ENCODE data around the gene COX14.

The COX14 gene

DNA sequence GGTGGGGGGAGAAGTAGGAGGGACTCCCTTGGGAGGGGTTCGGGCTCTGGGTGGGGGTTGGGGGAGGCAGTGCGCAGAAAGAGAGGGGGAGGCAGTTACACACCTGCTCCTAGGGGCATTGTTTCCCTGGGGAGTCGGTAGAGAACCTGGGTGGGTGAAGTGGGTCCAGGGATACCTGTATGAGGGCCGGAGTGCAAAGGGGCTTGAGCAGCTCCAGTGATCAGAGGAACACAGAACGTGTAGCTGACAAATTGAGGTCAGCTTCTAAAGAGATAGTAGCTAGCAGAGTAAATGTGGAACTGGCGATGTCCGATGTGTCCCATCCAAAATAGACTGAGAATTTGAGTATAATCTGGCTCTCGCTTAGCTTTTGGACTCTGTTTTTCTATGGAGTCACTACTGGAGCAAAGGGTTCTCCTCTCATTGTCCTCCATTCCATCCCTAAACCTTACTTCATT is 26.4 kb upstream of the COX14 start:
- DNase-seq = no peak

DNA sequence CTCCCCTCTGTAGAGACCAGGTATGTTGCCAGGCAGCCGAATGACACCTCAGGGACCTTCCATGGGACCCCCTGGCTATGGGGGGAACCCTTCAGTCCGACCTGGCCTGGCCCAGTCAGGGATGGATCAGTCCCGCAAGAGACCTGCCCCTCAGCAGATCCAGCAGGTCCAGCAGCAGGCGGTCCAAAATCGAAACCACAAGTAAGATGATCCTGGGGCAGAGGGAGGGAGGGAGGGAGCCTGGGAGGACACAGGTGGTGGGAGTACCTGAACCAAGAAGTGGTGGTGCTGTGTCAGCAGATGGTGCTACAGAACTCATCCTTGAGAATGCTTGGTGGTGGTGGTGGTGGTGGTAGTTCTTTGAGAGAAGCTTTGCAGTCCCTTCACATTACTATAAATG is 25.9 kb upstream of the COX14 start:
- no peak for DNase-seq

DNA sequence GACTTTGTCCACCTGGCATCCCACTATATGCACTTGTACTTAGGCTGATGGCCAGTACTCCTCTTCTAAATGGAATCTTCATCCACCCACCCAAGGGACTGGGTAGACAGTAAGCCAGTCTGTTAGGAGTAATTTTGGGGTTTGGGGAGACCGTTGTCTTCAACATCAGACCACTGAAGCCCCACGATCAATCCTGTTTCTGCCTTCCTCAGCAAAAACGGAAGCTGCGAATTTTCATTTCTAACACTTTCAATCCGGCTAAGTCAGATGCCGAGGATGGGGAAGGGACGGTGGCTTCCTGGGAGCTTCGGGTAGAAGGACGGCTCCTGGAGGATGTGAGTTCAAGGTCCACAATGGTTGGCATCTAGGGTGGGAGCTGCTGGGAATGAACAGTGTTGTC is 24.9 kb upstream of the COX14 start:
- DNase-seq = no peak

DNA sequence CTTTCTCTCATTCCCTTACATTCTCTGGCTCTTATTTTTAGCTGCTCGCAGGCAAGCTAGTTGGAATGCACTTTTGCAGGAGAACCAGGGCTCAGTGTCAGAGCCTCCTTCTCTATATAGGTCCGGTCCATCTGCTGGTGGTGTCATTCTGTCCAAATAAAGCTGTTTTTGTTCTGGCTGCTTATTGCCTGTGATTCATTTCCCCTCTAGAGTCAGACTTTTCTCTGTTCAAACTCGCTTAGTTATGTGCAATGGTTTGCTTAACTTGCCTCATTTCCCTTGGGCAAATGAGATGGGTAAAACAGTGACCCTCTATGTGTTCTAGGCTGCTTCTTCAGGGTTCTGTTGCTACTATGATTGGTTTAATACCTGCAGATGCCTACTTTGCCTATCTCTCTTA is 24.0 kb upstream of the COX14 start:
- no peak for DNase-seq

DNA sequence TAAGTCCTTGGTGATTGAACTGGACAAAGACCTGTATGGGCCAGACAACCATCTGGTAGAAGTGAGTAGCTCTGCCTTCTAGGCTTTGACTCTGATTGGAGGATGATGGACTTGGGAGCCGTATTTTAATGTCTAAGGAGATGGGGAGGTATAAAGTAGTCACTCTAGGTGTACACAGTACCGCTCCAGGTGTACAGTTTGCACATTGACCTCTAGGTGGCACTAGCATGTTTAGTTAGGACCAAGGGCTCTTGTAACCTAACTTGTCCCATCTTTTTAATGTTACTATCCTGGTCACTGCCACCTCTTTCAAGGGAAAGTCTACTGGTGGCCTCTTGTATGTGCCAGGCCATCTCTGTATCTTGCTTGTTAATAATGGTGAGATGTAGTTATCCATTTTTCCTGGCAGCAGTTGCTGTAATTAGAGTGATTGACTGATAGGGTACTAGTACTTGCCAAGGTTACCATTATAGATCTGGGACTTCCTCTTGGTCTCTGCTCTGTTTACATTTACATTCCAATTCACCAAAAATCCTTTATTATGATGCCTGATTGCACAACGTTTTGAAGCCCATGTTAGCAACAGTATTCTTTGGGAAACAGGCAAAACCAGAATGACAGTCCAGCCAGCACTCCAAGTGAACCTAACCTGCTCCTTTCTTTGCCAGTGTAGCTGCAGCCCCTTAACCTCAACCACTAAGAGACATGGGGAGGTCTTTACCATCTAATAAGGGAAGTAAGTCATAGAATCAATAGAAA is 23.3 kb upstream of the COX14 start:
- no peak for DNase-seq

DNA sequence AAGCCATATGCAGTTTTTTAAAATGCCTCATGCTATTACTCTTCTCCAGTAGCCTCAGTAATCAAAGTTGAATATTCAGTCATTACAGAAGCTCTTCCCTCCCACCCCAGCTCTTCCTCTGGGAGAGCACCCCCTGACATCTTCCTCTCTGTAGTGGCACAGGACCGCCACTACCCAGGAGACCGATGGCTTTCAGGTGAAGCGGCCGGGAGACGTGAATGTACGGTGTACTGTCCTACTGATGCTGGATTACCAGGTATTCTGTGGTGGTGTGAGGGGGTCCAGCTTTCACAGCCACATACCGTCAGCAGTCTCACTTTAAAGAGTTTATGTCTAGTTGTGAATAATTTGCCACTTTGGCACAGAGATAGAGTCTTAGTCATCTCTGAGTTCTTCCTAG is 22.3 kb upstream of the COX14 start:
- no peak for DNase-seq

DNA sequence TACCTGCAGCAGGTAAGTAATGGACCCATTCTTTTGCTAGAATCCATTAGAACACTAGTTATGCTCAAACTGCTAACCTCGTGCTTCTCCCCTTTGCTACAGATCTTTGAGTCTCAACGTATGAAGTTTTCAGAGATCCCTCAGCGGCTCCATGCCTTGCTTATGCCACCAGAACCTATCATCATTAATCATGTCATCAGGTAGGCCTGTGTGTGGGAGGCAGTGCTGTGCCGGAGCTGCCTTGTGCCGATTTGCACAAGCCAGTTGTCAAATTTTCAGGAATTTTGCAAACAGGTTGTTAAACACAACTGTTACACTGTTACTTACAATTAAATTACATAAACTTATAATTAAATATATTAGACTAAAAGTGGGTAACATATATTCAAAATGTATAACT is 21.6 kb upstream of the COX14 start:
- no peak for DNase-seq

DNA sequence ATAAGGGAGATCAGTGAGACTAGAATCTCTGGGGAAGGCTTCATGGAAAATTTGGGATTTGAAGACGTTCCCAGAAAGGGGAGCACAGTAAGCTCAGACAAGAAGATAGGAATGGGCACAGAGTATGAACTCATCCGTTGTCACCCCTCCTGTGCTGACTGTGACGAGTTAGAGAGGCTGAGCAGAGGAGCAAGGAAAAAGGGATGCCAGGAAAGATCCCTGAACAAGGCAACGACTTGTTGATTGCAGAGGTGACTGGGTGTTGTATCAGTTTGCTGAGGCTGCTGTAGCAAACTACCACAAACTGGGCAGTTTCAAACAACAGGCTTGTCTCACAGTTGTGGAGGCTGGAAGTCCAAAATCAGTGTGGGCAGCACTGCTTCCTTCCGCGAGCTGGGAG is 14.1 kb upstream of the COX14 start:
- no peak for DNase-seq

DNA sequence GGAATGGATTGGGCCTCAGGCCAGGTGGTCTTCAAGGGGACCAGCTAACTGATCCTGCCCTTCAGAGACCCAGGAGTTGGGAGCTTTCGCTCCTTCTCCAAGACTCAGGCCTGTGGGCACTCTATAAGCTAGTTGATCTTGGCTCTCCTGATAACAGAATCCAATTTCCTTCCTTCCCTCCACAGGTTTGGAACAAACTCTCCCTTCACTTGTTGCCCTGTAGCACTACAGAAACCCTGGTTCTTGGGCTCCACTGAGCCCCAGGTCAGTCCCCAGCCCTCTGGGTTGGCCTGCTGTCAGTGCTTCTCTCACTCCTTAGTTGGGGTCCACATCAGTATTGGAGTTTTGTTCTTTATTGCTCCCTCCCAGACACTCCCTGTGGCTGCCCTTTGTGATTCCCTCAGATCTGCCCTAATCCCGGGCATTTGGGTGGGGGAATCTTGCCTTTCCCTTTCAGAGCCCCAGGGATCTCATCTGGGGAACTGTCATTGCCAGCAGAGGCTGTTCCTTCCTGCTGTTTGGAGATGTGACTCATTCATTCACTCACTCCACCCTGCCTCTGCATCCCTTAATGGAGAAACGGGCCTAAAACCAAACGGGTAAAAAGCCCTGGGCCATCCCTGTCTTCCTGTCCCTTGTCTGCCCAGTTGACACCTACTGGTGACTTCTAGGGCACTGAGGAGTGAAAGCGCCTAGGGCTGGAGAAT is 12.6 kb upstream of the COX14 start:
- no peak for DNase-seq

DNA sequence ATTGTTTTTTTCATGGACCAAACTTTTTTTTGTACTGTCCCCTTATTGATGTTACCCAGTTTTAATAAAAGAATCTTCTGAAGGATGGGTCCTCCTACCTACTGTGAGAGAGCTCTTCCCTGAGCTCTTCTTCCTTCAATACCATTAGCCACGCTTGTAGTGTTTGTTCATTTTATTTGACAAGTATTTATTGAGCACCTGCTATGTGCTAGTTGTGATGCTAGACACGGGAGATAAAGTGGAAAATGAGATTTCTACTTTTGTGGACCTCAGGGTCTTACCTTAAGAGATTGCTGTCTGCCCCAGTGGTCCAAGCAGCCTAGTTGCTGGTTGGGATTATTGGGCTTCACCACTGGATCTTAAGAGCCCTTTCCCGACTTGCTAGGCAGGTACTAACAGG is 11.5 kb upstream of the COX14 start:
- no peak for DNase-seq

DNA sequence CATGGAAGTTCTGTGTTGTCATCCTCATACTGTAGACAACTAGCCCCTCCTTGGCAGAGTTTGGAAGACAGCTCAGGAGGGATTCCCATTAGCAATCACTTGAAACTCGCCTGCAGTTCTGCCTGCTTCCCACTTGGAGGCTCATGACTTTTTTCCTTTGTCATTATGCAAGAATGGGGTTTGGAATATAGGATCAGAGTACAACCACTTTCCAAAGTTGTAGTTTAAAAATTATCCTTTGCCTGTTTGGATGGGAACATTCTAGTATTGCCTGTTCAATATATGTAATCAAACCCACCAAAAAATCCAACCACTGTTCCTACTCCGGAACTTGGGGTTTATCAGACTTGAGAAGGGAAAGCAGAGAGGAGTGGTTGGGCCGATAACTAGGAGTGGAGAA is 10.4 kb upstream of the COX14 start:
- DNase-seq = no peak

DNA sequence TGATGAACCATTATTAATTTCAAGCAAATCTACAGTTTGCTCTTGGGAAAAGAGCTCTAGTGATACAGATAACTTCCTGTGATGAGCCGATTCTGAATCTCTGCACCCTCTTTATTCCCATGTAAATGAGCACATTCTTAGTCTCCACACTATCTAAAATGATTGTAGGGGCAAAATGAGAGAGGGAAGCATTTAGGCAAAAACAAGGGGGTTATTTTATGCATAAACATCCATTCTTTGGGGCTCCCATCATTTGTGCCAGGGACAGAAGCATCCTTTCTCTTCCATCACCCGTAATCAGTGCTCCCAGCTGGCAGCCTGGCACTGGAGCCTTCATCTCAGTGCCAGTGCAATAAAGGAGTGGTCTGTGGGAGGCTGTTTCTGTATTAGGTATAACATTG is 9.9 kb upstream of the COX14 start:
- DNase-seq = no peak

DNA sequence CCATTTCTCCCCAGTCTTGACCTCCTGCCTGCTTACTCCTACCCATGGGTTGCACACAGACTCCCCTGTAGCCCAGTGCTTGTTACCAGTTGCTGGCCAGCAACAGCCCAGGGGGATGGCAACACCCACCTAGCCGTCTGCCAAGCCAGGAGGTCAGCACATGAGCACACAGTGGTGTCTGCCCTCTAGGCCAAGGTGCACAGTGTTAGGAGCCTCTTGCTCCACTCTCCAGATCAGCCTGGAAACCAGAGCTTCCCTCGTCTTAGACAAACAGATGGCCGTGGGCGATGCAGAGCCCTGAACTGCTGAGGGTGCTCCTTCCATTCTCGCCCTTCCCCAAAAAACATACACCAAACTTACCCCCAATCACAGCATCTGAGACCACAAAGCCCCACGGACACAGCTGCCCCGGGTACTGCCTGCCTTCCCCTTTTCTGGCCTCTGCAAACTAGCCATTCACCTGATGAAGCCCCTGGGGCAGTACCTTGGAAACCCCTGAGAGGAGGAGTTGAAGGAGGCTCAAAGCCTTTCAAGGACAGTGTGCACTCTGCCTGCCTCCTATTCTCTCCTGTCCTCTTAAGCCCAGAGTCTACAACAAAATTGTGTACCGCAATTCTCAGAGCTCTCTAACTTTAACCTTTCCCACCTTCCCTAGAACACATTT is 9.3 kb upstream of the COX14 start:
- DNase-seq = no peak

DNA sequence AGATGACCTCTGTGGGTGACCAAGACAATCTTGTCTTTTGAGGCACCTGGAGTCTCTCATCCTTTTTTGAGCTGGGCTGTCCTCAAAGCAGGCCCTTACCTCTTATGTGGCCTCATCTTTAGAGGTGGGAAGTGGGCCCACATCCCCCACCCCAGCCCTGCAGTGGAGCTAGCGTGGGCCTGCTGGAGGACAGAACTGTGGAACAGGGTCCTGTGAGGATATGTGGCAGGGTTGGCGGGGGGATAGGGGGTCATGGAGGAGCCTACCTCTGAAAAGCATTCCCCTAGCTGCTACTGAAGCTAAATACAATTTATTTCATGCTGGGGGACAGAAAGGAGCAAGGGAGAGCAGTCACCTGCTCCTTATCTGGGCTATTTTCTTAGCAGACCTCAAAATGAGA is 8.7 kb upstream of the COX14 start:
- no peak for DNase-seq

DNA sequence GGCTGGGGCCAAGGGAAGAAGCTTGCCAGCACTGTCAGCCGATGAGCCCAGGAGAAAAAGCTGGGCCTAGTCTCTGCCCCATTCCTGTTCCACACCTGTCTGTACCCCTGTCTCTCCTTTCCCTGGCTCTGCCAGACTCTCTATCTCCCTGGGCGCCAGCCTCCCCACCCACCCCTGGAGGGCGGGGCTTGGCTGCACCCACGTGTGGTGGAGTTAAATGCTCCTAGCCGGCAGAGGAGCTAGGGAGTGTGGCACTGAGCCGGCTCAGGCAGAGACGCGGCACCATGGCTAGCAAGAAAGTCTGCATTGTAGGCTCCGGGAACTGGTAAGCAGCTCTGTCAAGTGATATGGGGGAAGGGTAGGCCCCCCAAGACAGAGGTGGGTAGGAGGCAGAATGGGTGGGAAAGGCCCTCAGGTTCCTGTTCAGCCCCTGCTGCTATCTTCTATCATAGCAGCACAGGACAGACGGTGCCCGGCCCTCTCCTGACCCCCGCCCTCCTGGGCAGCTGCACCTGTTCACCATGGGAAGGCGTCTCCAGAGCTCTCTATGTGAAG is 8.2 kb upstream of the COX14 start, which contains the start of gene GPD1:
TSS of gene GPD1 (plus strand) at position 242 of the 555 bp plus-strand sequence. CDS start at position 285, 43 bp downstream.
- no peak for DNase-seq

DNA sequence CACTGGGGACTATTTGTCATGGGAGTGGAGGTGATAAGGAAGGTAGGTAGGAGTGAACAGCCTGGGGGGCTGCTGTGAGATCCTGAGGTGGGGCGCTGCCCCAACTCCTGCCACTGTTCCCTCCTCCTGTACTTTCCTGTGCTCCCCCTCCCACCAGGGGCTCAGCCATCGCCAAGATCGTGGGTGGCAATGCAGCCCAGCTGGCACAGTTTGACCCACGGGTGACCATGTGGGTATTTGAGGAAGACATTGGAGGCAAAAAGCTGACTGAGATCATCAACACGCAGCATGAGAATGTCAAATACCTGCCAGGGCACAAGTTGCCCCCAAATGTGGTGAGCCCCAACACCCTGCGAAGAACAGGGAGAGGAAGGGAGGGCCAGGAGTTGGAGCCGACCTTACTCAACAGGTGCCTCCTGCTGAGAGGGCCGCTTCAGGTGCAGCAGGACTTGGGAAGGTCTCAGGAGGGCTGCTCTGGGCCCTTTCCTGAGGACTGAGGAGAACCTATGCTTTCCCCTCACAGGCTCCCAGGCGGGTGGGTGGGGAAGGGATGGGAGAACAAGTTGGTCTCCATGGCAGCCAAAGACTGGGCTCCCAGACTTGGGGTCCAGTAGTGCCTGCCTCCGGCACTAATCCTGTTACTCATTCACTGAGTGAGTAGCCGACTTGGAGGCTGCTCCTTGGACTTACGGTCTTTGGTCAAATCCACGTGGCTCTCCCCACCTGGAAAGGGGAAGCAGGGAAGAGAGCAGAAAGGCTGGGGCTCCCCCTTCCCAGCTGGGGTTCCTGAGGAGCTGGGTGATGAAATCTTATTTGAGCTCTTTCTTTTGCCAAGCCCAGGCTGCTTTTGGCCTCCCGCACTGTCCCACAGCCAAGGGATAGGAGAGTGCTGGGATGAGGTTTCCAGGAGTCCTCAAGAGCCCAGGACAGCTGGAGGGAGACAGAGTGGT is 7.3 kb upstream of the COX14 start:
- no peak for DNase-seq

DNA sequence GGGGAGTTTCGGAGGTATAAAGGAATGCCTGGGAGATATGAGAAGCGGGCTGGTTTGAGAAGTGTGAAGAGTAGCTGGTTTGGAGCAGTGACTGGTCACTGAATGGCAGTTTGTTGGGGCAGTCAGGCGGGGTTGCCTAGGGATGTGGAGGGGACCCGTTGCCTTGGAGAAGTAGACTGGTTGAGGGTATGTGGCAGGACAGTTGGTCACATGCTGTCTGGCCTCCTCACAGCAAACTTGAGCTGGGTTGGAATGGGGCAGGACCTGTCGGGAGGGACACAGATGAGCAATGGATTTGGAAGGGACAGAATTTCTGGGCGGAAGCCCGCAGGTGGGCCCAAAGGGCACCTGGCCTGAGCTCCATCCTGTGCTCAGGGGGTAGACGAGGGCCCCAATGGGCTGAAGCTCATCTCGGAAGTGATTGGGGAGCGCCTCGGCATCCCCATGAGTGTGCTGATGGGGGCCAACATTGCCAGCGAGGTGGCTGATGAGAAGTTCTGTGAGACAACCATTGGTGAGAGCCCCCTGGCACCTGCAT is 6.1 kb upstream of the COX14 start:
- DNase-seq = no peak

DNA sequence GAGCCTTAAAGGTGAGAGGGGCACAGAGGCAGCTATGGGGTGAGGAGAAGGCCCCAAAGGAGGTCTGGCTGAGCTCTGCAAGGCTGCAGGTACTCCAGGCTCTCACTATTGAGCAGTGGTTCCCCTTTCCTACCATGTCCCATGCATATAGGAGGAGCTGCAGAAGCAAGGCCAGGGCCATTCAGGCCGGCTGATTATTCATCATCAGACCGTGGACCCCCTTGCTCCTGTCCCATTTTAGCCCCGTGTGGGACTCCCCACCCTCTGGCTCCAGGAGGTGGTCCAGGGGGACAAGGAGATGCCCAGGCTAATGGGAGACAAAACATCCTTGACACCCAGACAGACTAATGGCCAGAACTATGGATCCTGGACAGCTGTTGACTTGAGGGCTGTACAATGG is 5.1 kb upstream of the COX14 start:
- DNase-seq = no peak

DNA sequence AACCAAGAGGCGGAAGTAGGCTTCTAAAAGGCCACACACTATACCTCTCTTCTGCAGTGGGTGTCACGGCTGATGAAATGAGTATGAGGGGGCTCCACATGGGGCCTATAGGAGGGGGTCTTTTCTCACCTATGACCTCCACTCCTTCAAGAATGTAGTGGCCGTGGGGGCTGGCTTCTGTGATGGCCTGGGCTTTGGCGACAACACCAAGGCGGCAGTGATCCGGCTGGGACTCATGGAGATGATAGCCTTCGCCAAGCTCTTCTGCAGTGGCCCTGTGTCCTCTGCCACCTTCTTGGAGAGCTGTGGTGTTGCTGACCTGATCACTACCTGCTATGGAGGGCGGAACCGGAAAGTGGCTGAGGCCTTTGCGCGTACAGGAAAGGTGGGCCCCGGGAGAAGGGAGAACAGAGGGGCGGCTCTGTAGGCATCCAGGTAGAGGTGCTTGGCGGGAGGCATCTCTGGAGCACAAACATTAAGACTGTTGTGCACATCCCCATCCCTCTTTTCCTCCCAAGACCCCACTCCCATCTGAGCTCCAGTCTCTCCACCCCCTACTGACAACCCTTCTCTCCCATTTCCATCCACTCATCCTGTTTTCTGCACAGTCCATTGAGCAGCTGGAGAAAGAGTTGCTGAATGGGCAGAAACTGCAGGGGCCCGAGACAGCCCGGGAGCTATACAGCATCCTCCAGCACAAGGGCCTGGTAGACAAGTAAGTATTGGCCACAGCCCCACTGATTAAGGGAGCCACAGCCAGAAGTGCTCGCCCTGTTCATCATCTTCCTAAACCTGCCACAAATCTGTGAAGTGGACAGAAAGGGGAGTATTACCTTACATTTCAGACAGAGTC is 4.4 kb upstream of the COX14 start:
- no peak for DNase-seq

DNA sequence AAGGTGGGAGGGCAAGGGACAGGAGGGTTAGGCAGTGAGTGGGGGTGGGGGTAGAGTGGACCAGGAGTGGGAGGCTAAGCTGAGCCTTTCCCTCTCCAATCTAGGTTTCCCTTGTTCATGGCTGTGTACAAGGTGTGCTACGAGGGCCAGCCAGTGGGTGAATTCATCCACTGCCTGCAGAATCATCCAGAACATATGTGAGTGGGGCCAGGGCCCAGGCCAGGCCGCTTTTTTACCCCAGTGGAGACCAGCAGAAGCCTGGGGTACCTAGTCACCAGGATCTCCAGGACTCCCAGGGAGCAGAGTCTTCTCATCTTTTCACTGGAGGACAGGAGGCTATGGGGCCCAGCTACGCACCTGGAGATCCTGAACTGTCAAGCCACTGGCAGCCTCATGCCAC is 2.7 kb upstream of the COX14 start:
- DNase-seq = no peak

DNA sequence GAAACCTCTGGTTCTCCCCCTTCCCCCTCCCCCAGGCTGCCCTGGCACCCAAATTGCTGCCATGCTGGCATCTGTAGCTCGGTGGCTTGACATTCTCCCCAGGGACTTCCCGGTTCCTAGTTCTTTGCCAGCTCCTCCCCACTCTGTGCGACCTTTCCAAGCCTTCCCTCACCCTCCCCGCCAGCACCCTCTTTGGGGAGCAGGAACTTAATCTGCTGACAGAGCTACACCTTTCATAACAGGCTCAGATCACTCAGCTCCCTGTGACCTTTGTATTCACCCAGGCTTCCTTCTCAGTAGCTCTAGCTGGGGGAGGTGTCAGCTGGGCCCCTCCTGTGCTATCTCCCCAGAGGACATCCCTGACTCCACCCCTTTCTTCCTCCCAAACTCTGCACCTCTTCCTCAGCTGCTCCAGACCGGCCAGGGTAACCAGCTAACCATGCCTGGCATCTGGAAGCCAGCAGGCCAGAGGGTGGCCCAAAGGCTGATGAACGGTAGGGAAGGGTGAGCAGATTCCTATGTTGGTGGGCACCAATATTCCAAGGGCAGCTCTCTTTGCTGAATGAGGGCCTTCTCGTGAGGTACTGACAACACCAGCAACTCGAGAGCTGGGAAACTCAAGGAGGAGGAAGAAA is 1.8 kb upstream of the COX14 start:
- no peak for DNase-seq

Measured in right forelimb (tissue), 1 donor.